Measurements from ENCODE around the gene TARS3.

Gene TARS3

DNA sequence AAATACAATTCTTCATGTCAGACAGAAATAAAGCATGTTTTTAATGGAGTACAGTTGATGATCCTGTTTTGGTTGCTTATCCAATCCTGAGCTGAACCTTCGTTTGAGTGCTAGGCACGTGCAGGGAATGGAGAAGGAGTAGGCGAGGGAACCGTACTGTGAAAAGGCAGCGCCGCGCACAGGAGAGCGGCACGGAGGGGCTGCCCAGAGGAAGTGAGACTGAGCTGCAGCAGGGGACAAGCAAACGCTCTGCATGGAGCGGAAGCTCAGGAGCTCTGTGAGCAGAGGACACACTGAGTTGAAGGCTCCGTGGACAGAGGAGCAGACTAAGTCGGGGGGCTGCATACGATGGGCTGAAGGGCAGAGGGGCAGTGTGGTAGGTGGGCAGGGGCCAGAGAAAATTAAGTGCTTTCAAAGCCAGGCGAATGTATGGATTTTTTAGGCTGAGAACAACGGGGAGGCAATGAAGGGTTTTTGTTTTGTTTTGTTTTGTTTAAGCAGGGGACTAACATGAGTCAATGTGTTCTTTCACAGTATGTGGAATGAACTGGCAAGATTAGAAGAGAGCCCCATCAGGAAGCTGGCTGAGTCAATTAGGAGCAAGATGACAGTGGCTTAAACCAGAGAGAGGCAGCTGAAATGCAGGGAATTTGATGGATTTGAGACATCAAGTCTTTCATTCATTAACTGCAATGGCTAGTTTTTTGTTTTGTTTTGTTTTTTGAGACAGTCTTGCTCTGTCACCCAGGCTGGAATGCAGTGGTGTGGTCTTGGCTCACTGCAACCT, 48.3 kb downstream of the TARS3 start:
- CTCF ChIA-PET: interaction anchor here (0.6 to 0.7 kb wide), 2 partner anchors 29 to 327 kb away, joined by 4 to 5 read pairs; no protein-coding TSS in a partner anchor

GRCh38 chr15:101675015-101675414, 49.3 kb downstream of the TARS3 start:
- peak; percentile 34 for DNase-seq (ENCODE audit: low spot score)
- POLR2A ChIA-PET (ENCODE audit: low non-redundant PET): no interaction called here
- CTCF ChIA-PET: interaction anchor here (0.6 to 0.7 kb wide), 2 partner anchors 23 to 326 kb away, joined by 4 to 6 read pairs; no protein-coding TSS in a partner anchor
- no peak overlapping the region for H3K27ac ChIP-seq
- TF ChIP-seq, protein P1, sequence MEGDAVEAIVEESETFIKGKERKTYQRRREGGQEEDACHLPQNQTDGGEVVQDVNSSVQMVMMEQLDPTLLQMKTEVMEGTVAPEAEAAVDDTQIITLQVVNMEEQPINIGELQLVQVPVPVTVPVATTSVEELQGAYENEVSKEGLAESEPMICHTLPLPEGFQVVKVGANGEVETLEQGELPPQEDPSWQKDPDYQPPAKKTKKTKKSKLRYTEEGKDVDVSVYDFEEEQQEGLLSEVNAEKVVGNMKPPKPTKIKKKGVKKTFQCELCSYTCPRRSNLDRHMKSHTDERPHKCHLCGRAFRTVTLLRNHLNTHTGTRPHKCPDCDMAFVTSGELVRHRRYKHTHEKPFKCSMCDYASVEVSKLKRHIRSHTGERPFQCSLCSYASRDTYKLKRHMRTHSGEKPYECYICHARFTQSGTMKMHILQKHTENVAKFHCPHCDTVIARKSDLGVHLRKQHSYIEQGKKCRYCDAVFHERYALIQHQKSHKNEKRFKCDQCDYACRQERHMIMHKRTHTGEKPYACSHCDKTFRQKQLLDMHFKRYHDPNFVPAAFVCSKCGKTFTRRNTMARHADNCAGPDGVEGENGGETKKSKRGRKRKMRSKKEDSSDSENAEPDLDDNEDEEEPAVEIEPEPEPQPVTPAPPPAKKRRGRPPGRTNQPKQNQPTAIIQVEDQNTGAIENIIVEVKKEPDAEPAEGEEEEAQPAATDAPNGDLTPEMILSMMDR (conservative IDR thresholded peaks at IDR 0.05; ENCODE audit: low read depth): no peak

More for the DNA sequence above, 48.3 kb downstream of the TARS3 start:
- DNase-seq (ENCODE audit: low spot score): no peak
- TF ChIP-seq, protein P1 (conservative IDR thresholded peaks at IDR 0.05; ENCODE audit: low read depth): no peak
- POLR2A ChIA-PET (ENCODE audit: low non-redundant PET): no interaction called here
- H3K27ac ChIP-seq: no peak overlapping the region

GRCh38 chr15:101672298-101672697, 52.0 kb downstream of the TARS3 start:
- H3K27ac ChIP-seq: no peak overlapping the region
- DNase-seq (ENCODE audit: low spot score): no peak
- ChIA-PET CTCF (interaction anchor here (0.9 kb wide), 1 partner anchor 49 kb away, joined by 3 read pairs; no protein-coding TSS in a partner anchor), POLR2A (ENCODE audit: low non-redundant PET) (no interaction called here)
- TF ChIP-seq, protein P1 (conservative IDR thresholded peaks at IDR 0.05; ENCODE audit: low read depth): no peak

DNA sequence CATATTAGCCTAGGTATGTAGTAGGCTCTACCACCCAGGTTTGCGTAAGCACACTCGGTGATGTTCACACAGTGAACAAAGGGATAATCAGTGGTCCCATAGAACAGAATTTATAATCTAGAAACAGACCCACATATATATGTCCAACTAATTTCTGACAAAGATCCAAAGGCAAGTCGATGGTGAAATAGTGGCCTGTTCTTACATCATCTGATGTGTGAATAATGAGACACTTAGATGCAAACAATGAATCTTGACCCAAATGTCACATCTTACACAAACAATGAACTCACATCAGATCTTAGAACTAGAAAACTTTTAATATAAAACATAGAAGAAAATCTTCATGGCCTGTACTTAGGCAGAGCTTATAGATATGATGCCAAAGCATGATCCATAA, 54.5 kb downstream of the TARS3 start:
- H3K27ac ChIP-seq: no peak overlapping the region
- ChIA-PET CTCF (interaction anchor here (0.7 kb wide), 1 partner anchor 25 kb away, joined by 3 read pairs; no protein-coding TSS in a partner anchor), POLR2A (ENCODE audit: low non-redundant PET) (no interaction called here)
- DNase-seq (ENCODE audit: low spot score): no peak
- TF ChIP-seq, protein P1 (conservative IDR thresholded peaks at IDR 0.05; ENCODE audit: low read depth): no peak

DNA sequence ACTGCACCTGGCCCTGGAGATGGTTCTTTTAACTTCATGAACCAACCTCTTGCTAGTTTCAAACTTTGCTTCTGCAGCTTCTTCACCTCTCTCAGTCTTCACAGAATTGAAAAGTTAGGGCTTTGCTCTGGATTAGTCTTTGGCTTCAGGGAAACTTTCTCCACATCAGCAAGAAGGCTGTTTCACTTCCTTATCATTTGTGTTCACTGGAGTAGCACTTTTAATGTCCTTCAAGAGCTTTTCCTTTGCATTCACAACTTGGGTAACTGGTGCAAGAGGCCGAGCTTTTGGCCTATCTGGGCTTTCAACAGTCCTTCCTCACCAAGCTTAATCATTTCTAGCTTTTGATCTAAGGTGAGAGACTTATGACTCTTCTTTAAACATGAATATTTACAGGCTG, 56.4 kb downstream of the TARS3 start:
- TF ChIP-seq, protein P1 (conservative IDR thresholded peaks at IDR 0.05; ENCODE audit: low read depth): no peak
- DNase-seq (ENCODE audit: low spot score): no peak
- ChIA-PET CTCF (no interaction called here), POLR2A (ENCODE audit: low non-redundant PET) (no interaction called here)
- no peak overlapping the region for H3K27ac ChIP-seq

DNA sequence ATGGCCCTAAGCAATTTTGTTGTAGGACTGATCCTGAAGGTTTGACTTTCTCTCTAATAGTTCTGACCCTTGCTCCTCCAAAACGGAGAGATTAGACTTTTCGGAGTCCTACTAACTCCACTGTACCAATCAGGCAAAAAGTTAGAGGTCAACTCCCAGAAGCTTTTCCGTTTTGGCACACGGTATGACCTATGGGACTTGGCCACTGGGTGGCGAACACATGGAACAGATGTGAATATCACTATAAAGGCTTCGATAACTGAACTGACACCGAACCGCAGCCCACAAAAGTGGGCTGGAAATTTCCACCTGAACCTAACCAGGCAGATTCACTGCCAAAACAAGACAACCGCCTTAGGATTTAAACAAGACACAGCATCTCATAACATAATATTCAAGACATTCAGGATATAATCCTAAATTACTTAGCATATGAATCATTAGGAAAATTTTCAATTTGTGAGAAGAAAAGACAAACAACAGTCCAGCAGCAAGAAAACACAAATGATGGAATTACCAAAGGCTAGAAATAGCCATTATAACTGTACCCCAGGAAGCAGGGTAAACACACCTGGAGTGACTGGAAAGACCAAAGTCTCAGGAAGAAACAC, 59.9 kb downstream of the TARS3 start:
- POLR2A ChIA-PET (ENCODE audit: low non-redundant PET): no interaction called here
- no peak for DNase-seq (ENCODE audit: low spot score)
- no peak overlapping the region for H3K27ac ChIP-seq
- TF ChIP-seq, protein P1 (conservative IDR thresholded peaks at IDR 0.05; ENCODE audit: low read depth): no peak; the same call in 1 of the 2 replicates
- CTCF ChIA-PET: interaction anchor here (0.5 to 0.9 kb wide), 3 partner anchors 27 to 60 kb away, joined by 4 read pairs; partner anchors contain the start of gene TARS3

Data from RWPE1 (cell line).